ENCODE measurements around the gene AFF1.
"Not testable (repeated sequence)": the region's sequence is repeated elsewhere in the genome, so short reads cannot be mapped to it uniquely, and the experiment has no call there.

The AFF1 gene

DNA sequence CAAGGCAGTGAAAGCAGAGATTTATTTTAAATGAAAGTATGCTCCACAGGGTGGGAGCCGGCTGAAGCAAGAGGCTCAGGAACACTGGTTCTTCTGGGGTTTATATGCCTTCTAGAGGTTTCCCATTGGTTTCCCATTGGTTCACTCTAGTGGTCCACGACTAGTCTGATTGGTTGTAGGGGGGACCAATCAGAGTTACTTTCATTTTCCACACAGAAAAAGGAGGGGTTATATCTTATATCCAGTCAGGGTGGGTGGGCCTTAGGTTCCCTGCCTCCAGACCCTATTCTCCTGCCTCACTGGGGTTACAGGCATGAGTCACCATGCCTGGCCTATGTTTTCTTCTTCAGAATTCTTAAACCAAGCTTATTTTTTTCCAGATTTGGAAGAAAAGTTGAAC, 184.0 kb downstream of the AFF1 start:
- no peak for DNase-seq

DNA sequence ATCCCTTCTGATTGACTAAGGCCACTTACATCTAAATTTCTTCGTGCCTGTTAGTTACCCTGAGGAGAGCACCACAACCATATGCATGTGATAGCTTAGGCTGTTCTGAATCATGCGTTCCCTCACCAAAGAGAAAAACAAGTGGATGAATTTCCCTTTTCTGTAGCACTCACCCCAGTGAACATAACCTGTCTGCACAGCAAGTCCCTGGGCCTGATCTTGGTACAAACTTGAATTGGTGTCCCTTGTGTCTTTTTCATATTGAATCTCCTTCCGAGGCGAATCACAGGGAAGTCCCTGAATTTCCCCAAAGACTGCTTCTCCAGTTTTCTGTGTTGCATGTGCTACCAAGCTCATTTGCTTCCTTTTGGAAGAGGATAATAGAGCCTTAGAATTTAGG, 185.2 kb downstream of the AFF1 start:
- no peak for DNase-seq

DNA sequence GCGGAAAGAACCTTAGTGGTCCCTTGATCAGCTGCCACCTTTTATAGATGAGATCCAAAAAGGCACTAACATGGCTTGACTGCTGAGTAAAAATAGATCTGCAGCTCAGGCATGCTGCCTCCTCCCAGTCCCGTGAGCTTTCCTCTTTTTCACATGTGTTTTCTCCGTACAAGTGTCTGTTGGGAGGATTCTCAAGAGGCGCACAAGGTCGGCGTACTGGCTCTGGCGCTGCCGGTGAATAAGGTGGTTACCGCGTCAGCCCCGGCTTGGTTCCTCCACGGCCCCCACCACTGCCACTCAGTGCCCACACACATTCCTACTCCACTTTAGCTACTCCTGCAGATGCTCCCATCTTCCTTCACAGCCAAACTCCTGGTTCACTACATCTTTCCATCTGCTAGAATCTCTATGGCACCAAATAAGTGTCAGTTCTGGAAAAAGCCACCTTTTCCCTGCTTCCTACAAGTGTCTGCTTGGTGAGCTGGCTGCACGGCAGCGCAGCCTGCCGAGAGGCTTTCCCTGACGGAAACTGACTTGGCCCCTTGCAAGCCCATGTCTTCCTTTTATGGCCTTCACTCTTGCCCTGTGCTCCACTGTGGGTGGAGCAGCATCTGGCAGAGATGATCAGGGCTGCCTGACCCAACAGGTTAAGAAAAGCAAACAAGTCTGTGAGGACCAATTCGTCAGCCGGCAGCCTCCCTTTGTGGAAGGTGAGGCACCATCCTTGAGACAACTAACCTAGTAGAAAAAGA, 185.8 kb downstream of the AFF1 start:
- no peak for DNase-seq

DNA sequence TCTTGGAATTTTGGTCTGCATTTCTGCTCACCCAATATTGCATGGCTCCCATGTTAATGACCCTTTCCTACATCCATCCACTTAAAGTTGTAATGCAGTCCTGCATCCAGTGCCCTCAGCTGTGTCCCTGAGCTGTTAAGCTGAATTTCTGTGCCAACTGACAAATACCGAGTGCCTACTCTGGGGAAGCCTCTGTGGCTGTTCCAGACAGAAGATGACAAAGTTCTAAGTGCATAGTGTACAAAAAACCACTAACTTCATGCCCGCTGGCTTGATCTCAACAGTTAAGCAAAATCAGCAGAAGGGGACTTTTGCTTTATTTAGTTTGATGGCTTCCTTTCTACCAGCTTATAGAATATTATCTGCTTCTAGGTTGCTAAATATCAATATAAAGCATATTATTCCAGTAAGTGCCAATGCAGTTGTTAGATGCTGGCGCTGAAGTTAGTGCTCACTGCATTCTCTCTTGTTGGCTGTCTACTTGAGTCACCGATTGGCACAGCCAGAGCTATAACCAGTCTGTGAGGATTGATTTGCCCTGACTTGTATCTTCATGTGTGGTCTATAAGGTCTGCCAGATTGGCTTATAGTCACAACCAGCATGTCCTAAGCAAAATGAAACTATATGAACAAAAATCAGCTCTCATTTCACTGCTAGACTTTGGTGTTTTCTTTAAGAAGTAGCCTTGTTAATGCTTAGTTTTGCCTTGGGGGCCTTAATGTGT, 186.7 kb downstream of the AFF1 start:
- no peak for DNase-seq

DNA sequence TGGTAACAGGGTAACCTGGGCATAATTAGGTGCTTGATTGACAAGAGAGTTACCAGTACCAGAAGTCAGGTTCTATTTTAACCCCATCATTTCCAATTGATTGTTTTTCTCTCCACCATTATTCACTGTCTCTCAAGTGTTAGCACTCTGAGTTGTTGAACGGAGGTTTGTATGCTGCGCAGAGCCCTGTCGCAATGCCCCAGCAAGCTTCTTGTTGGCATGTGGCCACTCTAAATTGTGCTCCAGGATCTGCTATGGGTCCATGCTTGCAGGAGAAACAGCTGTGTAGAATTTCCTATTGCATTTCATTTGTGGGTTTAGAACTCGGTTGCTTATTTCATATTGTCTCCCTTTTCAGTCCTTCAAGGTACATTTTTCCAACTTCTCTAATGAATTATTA, 187.4 kb downstream of the AFF1 start:
- no peak for DNase-seq

DNA sequence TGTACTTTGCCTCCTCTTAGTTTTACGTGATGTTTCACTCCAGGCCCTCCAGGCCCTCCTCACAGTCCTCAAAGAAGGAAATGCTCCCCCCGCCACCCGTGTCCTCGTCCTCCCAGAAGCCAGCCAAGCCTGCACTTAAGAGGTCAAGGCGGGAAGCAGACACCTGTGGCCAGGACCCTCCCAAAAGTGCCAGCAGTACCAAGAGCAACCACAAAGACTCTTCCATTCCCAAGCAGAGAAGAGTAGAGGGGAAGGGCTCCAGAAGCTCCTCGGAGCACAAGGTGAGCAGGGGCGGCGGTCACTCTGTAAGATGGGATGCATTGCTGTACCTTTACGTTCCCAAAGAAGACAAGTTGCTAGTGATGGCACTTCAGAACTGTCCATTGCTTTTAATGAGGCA, 191.2 kb downstream of the AFF1 start:
- DNase-seq, result no peak

DNA sequence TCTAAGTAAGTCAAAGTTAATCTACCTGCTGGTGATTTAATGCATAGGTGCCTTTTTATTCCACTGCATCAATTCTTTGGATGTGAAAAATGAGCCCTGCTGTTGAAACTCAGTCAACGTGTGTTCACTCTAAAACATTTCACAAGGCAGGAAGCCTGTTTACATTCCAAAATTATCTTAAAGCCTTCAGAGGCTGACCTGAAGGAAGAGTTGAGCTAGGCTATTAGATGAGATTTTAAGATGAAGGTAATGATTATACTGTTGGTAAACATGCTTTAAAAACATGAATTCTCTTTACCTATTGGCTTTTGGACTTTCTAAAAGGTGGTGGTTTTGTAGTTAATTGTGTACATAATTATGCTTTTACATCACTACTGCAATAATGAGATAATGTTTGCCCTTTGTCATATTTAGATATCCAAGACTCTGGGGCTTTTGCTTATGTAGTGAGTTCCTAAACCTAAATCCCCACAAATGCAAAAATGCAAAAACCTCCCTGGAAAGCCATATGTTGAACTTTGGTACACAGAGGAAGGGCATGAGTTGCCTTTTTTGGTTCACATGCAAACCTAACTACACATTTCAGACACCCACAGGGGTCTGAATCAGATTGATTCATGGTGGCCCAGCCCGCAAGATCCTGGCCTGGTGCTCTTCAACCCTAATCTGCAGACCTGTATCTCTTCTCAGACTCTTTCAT, 193.3 kb downstream of the AFF1 start:
- DNase-seq, result no peak

DNA sequence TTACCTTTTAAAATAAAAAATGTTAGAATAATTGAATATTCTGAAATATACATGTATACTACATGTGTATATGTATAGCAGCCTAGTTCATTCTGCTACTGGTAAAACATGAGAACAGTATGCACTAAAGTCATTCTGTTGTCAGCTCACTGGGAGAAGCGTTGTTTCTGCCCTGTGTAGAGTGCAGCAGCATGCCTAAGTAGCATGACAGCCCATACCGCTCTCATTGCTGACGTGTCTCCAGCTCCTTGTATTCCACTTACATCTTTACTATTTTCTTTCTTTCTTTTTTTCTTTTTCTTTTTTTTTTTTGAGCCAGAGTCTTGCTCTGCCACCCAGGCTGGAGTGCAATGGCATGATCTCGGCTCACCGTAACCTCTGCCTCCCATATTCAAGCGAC, 194.9 kb downstream of the AFF1 start:
- no peak for DNase-seq

DNA sequence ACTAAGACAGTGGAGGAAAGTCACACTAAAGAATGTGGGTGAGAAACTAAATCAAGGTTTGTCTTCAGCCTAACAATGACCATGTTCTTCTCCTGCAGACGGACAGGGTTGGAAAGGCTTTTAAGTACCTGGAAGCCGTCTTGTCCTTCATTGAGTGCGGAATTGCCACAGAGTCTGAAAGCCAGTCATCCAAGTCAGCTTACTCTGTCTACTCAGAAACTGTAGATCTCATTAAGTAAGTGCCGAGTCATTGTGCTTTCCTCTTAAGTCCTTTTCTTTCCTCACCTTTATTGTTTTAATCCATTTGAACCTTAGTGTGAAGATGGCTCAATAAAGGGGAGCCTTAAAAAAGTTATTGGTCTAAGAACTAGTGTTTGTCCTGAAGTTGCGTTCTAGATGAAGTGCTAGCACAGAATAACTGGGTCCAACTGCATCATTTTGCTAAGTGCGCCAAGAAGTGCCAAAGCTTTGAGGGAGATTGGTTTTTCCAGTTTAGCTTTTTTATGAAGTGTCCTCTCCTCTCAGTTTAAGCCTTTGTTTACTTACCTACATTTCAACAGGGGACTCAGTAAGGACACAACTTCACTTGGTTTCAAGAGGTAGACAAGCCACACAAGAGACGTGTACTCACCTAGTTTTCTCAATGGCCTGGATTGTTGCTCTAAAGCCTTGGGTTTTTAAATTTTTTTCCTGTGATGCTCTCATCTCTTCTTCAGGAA, 196.3 kb downstream of the AFF1 start:
- DNase-seq, result no peak

DNA sequence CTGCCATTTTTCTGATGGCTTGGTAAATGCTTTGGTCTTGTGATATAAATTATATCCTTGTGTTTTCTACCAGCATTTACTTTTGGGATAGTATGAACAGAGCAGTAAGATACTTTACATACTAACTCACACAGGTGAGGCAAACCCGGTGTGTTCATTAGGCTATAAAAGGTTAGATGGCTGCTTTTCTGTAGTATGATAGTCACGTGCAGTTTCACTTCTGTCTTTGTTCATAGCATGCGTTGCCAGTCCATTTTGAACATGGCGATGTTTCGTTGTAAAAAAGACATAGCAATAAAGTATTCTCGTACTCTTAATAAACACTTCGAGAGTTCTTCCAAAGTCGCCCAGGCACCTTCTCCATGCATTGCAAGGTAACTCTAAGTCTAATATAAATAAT, 197.2 kb downstream of the AFF1 start:
- DNase-seq, result no peak

DNA sequence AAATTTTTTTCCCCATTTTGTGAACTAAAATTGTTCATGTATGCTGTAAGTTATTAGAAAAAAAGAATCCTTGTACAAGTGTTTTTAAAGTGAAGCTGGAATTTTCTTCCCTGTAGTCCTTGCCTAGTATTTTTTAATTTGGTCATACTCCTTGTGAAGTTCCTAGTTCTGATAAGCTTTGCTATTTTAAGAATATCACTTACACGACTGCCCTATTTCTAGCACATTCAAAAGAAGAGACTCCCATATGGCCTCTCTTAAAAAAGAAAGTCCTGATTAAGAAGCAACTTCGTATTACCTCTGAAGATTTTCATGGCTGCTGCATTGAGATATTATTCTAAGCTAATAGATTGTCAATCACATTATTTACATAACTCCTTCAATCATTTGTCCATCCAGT, 198.4 kb downstream of the AFF1 start:
- no peak for DNase-seq

DNA sequence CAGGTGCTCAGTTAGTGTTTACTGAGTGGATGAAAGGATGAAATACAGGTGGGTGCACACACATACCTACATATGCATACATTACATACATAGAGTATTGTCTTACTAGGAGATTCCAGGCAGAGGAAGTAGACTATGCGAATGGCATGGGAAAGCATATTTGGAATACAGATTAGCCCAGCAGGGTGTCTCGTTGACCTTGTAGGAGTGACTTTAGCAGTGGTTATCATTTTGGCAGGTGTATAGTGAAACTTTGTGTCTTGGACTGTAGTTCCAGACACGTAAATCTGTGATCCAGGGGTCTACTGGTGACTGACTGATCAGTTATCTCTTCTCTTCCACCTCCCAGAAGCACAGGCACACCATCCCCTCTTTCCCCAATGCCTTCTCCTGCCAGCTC, 199.3 kb downstream of the AFF1 start:
- no peak for DNase-seq

DNA sequence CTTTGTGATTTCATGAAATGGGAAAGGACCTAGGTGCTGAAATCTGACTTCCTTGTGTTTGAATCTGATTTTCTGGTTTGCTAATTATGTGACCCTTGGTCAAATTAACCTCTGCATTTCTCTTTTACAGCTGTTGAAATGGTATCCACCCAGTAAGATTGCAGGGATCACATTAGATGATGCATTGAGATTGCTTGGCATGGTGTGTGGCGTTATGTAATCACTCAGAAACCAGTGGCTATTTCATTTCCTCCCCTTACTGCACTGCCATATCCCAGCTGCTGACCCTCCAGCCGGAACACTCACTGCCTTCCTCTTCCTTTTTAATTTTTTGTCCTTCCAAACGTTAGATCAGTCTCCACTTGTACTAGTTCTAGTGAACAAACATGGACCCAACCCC, 206.6 kb downstream of the AFF1 start:
- no peak for DNase-seq

DNA sequence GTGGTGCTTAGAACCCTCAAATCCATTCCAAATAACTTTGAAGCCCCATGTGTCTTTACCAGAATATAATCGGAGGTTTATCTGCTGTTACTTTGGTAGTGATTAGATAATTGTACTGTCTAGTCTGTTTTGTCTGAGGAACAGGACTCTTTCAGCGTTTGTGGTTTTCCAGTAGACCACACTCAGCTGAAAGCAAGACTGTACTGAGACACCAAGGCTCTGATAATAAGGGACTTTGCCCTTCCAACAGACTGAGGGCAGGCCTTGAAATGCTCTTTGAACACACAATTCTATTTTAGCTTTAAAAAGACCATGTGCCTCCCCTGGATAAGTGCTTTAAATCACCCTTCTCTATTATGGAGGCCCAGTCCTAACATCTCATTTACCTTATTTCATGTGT, 209.5 kb downstream of the AFF1 start:
- DNase-seq, result no peak

DNA sequence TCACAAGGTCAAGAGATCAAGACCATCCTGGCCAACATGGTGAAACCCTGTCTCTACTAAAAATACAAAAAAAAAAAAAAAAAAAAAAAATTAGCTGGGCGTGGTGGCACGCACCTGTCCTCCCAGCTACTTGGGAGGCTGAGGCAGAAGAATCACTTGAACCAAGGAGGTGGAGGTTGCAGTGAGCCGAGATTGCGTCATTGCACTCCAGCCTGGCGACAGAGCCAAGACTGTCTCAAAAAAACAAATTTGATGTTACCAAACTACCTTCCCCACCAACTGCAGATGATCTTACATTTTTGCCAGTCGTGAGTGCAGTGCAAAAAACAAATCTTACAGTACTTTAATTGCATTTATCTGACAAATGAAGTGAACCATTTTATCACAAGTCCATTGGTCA, 211.1 kb downstream of the AFF1 start:
- DNase-seq, result not testable (repeated sequence)

DNA sequence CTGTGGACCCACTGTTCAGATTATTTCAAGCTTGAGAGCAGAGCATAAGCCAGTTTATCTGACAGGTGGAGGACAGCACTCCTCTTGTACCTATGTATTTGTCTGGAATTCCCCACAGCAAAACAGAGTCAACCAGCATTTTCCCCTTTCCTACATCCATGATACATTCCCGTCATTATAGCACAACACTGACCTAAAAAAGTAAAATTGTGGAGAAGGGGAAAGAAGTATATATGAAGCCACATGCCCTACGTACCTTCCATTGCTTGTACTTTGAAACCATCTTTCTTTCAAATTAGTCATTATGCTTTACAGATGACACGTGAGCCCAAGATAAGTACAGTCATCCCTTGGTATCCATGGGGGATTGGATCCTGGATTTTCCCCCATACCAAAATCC, 212.3 kb downstream of the AFF1 start:
- DNase-seq, result no peak

DNA sequence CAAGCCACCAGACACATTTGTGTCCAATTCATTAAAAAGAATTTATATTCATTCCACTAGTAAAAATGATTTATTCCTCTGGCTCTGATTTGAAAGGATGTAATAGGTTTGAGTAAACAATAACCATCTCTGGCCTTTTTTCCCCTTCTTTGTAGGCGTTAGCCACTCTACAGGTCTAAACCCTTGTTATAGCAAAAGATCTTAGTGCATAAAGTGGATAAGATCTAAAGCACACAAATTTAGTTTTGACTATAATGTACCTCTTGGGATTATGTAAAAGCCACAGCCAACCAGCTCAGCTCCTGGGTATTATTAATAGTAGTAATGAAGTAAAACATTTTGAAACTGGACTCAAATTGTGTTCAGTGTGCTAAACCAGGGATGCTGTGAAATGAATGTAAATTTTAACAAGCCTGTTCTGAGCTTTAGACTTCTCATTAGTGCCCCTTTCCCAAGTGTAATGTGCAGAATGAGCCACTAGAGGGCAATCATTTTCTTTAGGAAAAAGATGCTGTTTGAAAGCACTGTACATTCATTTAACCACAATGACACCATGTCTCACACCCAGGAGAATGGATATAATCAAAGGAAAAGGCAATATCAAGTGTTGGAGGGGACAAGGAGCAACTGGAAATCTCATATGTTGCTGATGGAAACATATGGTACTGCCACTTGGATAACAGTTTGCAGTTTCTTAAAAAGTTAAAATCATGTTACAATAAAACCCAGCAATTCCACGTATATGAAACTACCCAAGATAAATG, 215.9 kb downstream of the AFF1 start:
- peak; percentile 30 to 53 for DNase-seq

DNA sequence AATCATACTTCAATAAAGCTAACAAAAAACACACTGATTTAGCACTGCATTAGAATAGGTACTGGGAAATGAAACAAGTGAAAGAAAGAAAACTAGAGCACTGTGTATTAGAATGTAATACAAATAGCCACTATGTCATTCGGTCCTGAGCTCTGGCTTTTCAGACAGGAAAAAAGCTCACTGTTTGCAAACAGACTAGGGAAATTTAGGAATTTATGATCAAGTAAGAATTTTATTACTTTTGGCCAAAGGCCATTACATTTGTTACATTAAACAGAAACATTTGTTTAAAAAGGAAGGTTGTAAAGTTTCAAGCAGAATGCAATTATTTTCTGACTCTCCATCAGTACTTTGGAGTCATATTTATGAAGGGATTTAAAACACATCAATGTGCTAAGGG, 216.9 kb downstream of the AFF1 start:
- DNase-seq, result no peak

DNA sequence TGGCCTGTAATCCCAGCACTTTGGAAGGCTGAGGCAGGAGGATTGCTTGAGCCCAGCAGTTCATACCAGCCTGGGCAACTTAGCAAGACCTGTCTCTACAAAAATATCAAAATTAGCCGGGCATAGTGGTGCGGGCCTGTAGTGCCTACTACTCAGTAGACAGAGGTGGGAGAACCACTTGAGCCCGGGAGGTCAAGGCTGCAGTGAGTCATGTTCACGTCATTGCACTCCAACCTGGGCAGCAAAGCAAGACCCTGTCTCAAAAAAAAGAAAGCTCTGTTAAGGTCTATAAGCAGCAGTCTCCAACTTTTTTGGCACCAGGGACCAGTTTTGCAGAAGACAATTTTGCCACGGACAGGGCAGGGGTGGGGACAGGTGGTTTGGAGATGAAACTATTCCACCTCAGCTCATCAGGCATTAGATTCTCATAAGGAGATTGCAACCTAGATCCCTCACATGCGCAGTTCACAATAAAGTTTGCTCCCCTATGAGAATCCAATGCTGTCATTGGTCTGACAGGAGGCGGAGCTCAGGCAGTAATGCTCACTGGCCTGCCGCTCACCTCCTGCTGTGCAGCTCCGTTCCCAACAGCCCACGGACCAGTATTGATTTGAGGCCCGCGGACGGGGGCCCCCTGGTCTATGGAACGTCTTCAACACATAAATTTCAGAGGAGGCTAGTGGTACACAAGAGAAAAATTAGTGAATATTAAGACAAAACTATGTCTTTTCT, 217.7 kb downstream of the AFF1 start:
- no peak for DNase-seq

DNA sequence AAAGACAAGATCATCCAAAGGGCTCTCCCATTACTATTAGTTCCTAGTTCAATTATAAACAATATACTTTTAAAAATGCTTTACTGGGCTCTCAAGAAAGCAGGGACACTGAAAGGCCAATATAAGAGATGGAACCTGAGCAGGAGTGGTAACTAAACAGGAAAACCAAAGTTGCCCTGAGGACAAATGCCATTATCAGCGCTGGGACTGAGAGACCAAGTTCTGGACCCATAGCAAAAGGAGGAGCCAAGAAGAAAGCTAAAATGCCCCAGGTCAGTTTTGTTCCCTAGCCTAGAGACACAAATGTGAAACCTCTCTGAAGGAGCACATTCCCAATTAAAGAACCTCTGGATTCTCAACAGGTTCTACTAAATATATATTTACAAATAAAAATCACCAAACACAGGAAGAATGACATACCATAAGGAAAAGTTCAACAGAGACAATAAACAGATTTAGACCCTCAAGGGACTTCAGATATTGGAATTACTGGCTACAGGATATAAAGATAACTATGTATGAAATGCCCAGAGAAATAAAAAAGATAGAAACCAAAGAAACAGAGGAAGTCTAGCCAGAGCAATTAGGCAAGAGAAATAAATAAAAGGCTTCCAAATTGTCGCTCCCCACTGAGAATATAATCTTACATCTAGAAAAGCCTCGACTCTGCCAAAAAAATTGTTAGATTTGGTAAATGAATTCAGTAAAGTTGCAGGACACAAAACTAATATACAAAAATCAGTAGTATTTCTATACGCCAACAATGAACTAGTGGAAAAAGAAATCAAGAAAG, 218.5 kb downstream of the AFF1 start:
- no peak for DNase-seq

DNA sequence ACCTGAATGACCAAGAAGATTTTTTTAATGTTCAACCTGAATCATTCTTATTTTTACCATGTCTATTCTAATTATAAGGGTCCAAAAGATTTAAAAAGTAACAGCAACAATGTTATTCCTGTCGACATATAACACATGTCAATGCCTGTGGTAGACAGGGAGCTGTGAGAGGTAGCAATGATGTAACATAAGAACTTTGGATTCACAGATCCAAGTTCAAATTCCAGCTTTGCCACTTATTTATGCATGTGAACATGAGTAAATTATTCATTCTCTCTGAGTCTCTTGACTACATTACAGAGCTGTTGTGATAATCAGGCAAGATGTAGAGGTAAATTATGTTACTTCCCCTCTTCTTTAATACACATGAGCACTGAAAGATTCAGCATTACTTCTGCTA, 231.1 kb downstream of the AFF1 start:
- DNase-seq, result no peak
